A549 (cell line): Measurements from ENCODE around the gene DXO. TPM values are rescaled to one million over a fixed set of nuclear protein-coding genes. Genes with fewer than 3 reads are reported as not detected.

ENCODE experiments used
- BCL3 ChIP-seq: fragments of >200 bp; sonication (Bioruptor Twin); formaldehyde crosslinking; IDR thresholded peaks from 3 replicates; pipeline ENCODE4 v1.6.1; 2016
- BHLHE40 ChIP-seq: IDR thresholded peaks from 2 replicates; pipeline ENCODE4 v1.6.1; 2012; ENCODE audit warnings: low read depth, low read length, inconsistent platforms
- CBX8 ChIP-seq: fragments of 200-600 bp; sonication (generic); IDR thresholded peaks from 2 replicates; pipeline ENCODE4 v1.6.1; 2016
- CHD4 ChIP-seq: fragments of 200-600 bp; sonication (generic); IDR thresholded peaks from 2 replicates; pipeline ENCODE4 v1.6.1; 2016; ENCODE audit warnings: antibody characterized with exemption, mild to moderate bottlenecking, borderline replicate concordance
- CTCF ChIP-seq: fragments of >200 bp; sonication (Bioruptor Twin); formaldehyde crosslinking; IDR thresholded peaks from 3 replicates; pipeline ENCODE4 v1.5.1; 2016
- E2F6 ChIP-seq: IDR thresholded peaks from 2 replicates; pipeline ENCODE4 v1.6.1; 2012; ENCODE audit warnings: low read depth, borderline replicate concordance
- EHF ChIP-seq: fragments of 250-450 bp; sonication (Bioruptor Pico); IDR thresholded peaks from 2 replicates; pipeline ENCODE4 v1.5.0; 2020; ENCODE audit warnings: mild to moderate bottlenecking
- ELK1 ChIP-seq: fragments of 150-350 bp; IDR thresholded peaks from 2 replicates; pipeline ENCODE4 v1.6.1; 2014; ENCODE audit warnings: low read depth, mild to moderate bottlenecking, low read length
- FOXS1 ChIP-seq: fragments of 250-450 bp; sonication (Bioruptor Pico); IDR thresholded peaks from 2 replicates; pipeline ENCODE4 v1.5.0; 2020; ENCODE audit warnings: mild to moderate bottlenecking, moderate library complexity
- HES2 ChIP-seq: fragments of >200 bp; sonication (Bioruptor Twin); formaldehyde crosslinking; IDR thresholded peaks from 2 replicates; pipeline ENCODE4 v1.6.1; 2016
- HOXB5 ChIP-seq: fragments of 250-450 bp; sonication (Bioruptor Pico); IDR thresholded peaks from 2 replicates; pipeline ENCODE4 v1.5.0; 2020; ENCODE audit warnings: mild to moderate bottlenecking, moderate library complexity
- JUN ChIP-seq, 2 experiments: fragments of >200 bp; sonication (Bioruptor Twin); formaldehyde crosslinking; IDR thresholded peaks; 2 replicates in 1 of 2; 3 replicates in 1 of 2; pipeline ENCODE4 v1.6.1; 2016 to 2017
- MAFK ChIP-seq: fragments of 450-650 bp; IDR thresholded peaks from 2 replicates; pipeline ENCODE4 v1.6.1; 2014; ENCODE audit not compliant: partially characterized antibody
- MAX ChIP-seq: IDR thresholded peaks from 2 replicates; pipeline ENCODE4 v1.6.1; 2012
- MYC ChIP-seq: IDR thresholded peaks from 2 replicates; pipeline ENCODE4 v1.6.1; 2012; ENCODE audit warnings: mild to moderate bottlenecking, inconsistent platforms, low read length, improper control_type of control experiment, borderline replicate concordance
- PBX3 ChIP-seq: IDR thresholded peaks from 2 replicates; pipeline ENCODE4 v1.6.1; 2012
- PHF8 ChIP-seq: fragments of 200-600 bp; sonication (generic); IDR thresholded peaks from 2 replicates; pipeline ENCODE4 v1.6.1; 2016; ENCODE audit warnings: low read depth, mild to moderate bottlenecking, antibody characterized with exemption, moderate library complexity, borderline replicate concordance
- POLR2A ChIP-seq: IDR thresholded peaks from 2 replicates; pipeline ENCODE4 v1.6.1; 2012; ENCODE audit warnings: mild to moderate bottlenecking, low read length
- POLR2AphosphoS2 ChIP-seq: conservative IDR thresholded peaks from 2 replicates; pipeline ENCODE4 v1.6.1; 2012; ENCODE audit warnings: low read length, improper control_type of control experiment, inconsistent platforms
- RARB ChIP-seq: fragments of 250-450 bp; sonication (Bioruptor Pico); IDR thresholded peaks from 2 replicates; pipeline ENCODE4 v1.8.0; 2021; ENCODE audit warnings: mild to moderate bottlenecking, moderate library complexity
- RCOR1 ChIP-seq: fragments of 150-350 bp; IDR thresholded peaks from 2 replicates; pipeline ENCODE4 v1.6.1; 2014; ENCODE audit warnings: antibody characterized with exemption, low read length, low read depth
- RFX5 ChIP-seq: fragments of 450-650 bp; IDR thresholded peaks from 2 replicates; pipeline ENCODE4 v1.7.1; 2014; ENCODE audit warnings: antibody characterized with exemption, mild to moderate bottlenecking, moderate library complexity
- SREBF2 ChIP-seq: fragments of 450-650 bp; IDR thresholded peaks from 2 replicates; pipeline ENCODE4 v1.6.1; 2014; ENCODE audit warnings: mild to moderate bottlenecking, moderate library complexity
- TFCP2L1 ChIP-seq: fragments of 250-450 bp; sonication (Bioruptor Pico); IDR thresholded peaks from 2 replicates; pipeline ENCODE4 v1.5.0; 2021; ENCODE audit warnings: mild to moderate bottlenecking
- USF2 ChIP-seq: fragments of 450-650 bp; IDR thresholded peaks from 2 replicates; pipeline ENCODE4 v1.6.1; 2014; ENCODE audit warnings: antibody characterized with exemption
- ZC3H11A ChIP-seq: fragments of 450-650 bp; IDR thresholded peaks from 2 replicates; pipeline ENCODE4 v1.6.1; 2014; ENCODE audit warnings: antibody characterized with exemption, mild to moderate bottlenecking
- polyA plus RNA-seq, 4 experiments: library from polyadenylated mRNA; depleted of rRNA in 3 of 4; stranded (reverse); fragments of >200 nt; fragmentation: RNase III in 1 of 4; extraction: RNeasy Plus Mini Kit Qiagen cat#74134 plus additional on column Dnase treatment in 1 of 4; gene quantifications; 2 replicates in 3 of 4; 3 replicates in 1 of 4; pipeline ENCODE4 v1.2.3, GENCODE V29; 2011 to 2017

The DXO gene
- polyA plus RNA-seq, 2 of the 4 experiments (the other 2 are of a cell fraction), result 12.7 to 15.6 TPM

- no peak for TF ChIP-seq CTCF
- TF ChIP-seq MAX, result peak; percentile 74
- TF ChIP-seq RFX5, result no peak
- peak; percentile 53 for TF ChIP-seq POLR2A
- no peak for TF ChIP-seq SREBF2
- 0 out of 3 replicates have a peak, but pooled peaks have one; percentile 29 for TF ChIP-seq BCL3
- TF ChIP-seq EHF (CRISPR knock-in tag), result no peak
- TF ChIP-seq USF2, result no peak
- TF ChIP-seq POLR2AphosphoS2, result no peak
- no peak for TF ChIP-seq MAFK
- TF ChIP-seq PBX3, result peak; percentile 38; the same call in 1 of the 2 replicates
- no peak for TF ChIP-seq MYC
- no peak for TF ChIP-seq CBX8
- no peak for TF ChIP-seq BHLHE40
- peak; percentile 65; the same call in 1 of the 2 replicates for TF ChIP-seq ELK1
- no peak for TF ChIP-seq RARB (CRISPR knock-in tag)
- TF ChIP-seq JUN (IDR thresholded peaks at IDR 0.05), result peak; percentile 78 to 82; a peak in 3 of 5 replicates
- TF ChIP-seq HES2, result no peak
- no peak for TF ChIP-seq RCOR1
- no peak for TF ChIP-seq CHD4
- TF ChIP-seq PHF8, result peak; percentile 67
- TF ChIP-seq TFCP2L1 (CRISPR knock-in tag), result no peak
- TF ChIP-seq HOXB5, result no peak
- TF ChIP-seq FOXS1 (CRISPR knock-in tag), result no peak
- peak; percentile 71; the same call in 1 of the 2 replicates for TF ChIP-seq E2F6
- TF ChIP-seq ZC3H11A, result no peak
Measured at GRCh38 chr6:31958741-31959739, 12.9 kb downstream of the DXO start, which contains the start of the genes NELFE and SKIC2 (continued).
